Measurements from ENCODE around the gene PSMB4. TPM values are rescaled to one million over a fixed set of nuclear protein-coding genes. Genes with fewer than 3 reads are reported as not detected.
"Not testable (repeated sequence)": the region's sequence is repeated elsewhere in the genome, so short reads cannot be mapped to it uniquely, and the experiment has no call there.

Gene PSMB4
- total RNA-seq, 2 donors from 2014 or later, result 163 to 197 TPM

DNA sequence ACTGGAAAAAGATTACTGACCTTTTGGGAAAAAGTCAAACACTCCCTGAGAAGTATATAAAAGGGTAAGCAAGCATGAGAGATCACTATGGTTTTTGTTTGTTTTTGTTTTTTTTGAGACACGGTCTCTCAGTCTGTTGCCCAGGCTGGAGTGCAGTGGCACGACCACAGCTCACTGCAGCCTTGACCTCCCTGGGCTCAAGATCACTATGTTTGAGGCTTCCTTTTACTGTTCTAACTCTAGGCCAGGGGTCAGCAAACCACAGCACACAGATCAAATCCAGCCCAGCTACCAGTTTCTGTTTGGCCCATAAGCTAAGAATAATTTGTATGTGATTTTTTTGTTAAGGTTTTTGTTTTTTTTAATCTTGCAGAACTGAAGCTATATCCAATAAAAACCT, 25.7 kb downstream of the PSMB4 start:
- ATAC-seq, result no peak
- intact Hi-C loops (cut with DNase I), result no loop called here

DNA sequence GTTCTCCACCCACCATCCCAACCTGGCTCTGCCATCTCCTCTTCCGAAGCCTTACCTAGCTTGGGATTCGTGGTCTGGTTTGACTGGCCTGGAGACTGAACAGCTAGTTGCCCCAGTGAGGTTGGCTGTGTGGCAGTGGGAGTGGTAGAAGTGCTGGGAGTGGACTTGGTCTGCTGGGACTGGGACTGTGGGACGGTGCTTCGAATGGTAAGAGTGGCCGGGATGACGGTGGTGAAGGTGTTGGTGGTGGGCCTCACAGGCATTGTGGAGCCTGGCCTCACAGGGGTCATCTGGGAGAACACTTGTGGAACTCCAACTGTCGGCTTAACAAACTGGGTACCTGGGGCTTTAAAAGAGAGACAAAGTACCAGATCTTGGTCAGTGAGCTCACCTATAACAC, 28.7 kb downstream of the PSMB4 start:
- intact Hi-C loops (cut with DNase I), result no loop called here
- DNase-seq (no peak), ATAC-seq (no peak)

More for the DNA sequence above, 25.7 kb downstream of the PSMB4 start:
- no peak for DNase-seq

DNA sequence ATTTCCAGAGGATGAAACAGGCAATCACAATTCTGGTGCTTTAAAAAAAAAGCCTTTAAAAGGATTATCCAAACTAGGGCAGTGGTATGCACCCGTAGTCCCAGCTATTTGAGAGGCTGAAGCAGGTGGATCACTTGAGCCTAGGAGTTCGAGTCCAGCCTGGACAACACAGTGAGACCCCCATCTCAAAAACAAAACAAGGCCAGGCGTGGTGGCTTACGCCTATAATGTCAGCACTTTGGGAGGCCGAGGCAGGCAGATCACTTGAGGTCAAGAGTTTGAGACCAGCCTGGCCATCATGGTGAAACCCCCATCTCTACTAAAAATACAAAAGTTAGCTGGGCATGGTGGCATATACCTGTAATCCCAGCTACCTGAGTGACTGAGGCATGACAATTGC, 34.5 kb downstream of the PSMB4 start:
- ATAC-seq; DNase-seq; intact Hi-C loops (cut with DNase I): not testable (repeated sequence)

DNA sequence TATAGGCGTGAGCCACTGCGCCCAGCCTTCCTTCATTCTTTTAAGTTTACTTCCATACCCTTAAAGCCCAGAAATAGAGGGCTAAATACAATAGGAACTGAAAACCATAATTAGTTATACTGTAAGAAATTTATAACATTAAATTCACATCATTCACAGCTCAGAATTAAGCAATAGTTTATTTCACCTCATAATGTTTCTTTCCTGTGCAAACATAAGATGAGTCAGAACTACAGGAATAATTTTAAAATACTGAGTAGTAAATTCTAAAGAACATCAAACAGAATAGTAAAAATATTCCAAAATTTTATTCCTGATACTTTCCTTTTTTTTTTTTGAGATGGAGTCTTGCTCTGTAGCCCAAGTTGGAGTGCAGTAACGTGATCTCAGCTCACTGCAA, 35.8 kb downstream of the PSMB4 start:
- ATAC-seq, result peak in 1 of 2 donors; percentile 27
- DNase-seq, result no peak
- intact Hi-C loops (cut with DNase I), result no loop called here

DNA sequence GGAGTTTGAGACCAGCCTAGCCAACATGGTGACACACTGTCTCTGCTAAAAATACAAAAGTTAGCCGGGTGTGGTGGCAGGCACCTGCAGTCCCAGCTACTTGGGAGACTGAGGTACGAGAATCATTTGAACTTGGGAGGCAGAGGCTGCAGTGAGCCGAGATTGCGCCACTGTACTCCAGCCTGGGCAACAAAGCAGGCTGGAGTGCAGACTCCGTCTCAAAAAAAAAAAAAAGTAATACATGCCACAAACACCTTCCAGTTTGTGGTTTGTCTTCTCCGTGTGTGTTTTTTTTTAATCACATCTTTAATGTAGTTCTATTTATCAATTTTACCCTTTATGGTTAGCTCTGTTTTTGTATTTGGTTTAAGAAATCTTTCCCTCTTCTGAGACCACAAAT, 37.6 kb downstream of the PSMB4 start:
- intact Hi-C loops (cut with DNase I), result no loop called here
- DNase-seq (no peak), ATAC-seq (no peak)

DNA sequence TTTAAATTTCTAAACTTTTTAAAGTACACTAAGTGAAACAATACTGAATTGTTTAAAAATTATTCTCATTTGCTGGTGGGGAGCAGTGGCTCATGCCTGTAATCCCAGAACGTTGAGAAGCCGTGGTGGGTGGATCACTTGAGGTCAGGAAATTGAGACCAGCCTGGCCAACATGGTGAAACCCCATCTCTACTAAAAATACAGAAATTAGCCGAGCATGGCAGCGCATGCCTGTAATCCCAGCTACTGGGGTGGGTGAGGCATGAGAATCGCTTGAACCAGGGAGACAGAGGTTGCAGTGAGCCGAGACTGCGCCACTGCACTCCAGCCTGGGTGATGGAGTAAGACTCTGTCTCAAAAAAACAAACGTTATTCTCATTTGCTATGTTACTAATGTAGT, 38.0 kb downstream of the PSMB4 start:
- ATAC-seq; DNase-seq; intact Hi-C loops (cut with DNase I): not testable (repeated sequence)

DNA sequence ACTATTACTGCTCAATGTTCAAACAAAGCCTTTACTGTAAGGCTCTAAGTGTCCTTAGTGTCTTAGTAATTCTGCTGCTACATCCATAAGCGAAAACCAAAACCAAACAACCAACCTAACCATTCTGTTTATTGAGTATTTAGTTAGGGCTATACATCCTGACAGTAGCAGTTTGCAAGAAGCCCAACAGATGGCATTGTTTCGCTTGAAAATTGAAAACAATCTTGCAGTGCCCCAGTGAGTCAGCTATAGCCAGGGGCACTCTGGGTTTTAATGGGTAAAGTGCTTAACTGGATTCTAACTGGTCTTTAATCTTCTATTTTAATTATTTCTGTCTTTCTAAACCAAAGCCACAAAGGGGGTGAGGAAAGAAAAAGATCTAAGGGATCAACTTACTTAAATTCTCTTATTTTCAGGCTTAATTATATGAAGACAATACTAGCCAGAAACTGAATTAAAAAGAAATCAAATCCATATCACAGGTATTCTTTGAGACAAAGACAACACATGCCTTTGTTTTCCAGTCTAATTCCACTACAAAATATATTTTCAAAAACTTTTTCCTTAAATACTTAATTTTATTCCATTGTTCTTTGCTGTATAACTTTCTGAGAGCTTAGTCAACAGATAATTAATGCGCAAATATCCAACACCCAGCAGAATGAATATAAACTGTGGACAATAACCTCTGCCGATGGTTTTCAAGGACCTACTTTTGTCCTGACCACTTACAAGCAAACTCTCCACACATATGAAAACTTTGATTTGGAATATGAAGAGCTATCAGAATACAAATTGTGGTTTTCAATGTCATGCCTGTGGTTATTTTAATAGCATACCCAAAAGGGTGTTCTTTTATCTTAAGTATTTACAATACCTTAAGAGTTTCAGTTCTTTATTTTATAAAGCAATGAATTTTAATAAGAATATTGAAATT, 44.7 kb downstream of the PSMB4 start:
- DNase-seq (peak; percentile 39), ATAC-seq (peak; percentile 86 to 92)
- intact Hi-C loops (cut with DNase I), result loop anchor here in 1 of 2 donors (5.0 to 10.0 kb wide), 2 partner anchors 293 to 391 kb away; partner anchors contain the start of genes C2CD4D and RORC

DNA sequence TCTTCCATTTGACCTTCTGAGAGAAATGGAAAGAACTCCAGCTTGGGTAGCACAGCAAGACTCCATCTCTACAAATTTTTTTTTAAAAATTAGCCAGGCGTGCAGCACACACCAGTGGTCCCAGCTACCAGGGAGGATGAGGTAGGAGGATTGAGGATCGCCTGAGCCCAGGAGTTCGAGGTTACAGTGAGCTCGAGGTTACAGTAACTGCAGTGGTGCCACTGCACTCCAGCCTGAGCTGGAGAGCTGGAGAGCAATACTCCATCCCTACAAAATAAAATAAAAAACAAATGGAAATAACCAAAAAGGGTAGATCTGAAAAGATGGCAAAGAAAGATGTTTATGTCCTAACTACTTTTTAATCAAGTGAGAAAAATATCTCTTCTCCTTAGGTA, 45.4 kb downstream of the PSMB4 start:
- intact Hi-C loops (cut with DNase I), result loop anchor here in 1 of 2 donors (5.0 to 10.0 kb wide), 2 partner anchors 293 to 390 kb away; partner anchors contain the start of genes C2CD4D and RORC
- no peak for ATAC-seq
- no peak for DNase-seq

DNA sequence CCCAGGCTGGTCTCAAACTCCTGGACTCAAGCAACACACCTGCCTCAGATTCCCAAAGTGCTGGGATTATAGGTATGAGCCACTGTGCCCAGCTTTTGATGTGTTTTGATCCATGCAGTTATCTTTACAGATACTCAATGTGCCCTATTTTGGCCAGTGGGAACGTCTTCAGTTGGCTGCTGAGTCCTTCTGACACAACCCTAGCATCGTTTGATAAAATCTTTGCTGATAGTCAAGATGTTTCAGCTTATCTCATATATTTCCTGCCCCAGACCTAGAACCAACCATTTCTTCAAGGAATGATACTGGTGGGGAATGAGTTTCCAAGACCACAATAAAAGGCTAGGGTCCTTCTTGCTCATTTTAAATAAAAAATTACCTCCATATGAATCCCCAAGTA, 48.3 kb downstream of the PSMB4 start:
- intact Hi-C loops (cut with DNase I), result loop anchor here in 1 of 2 donors (10.0 kb wide), 1 partner anchor 387 kb away; the partner anchor contains the start of genes C2CD4D and RORC
- DNase-seq, result no peak
- ATAC-seq, result no peak

Other genes with a start within 250 kb of the PSMB4 start
- gene TNFAIP8L2, start 242.9 kb upstream of the PSMB4 start, total RNA-seq, result 1 to 10 TPM; 2.1 to 5.3 TPM
- gene LYSMD1, start 233.7 kb upstream of the PSMB4 start, total RNA-seq, result 10 to 100 TPM in 1 of 2 donors, 1 to 10 TPM in 1; 9.7 to 10.3 TPM
- 10 to 100 TPM; 19.4 to 20.9 TPM for gene SCNM1, start 233.4 kb upstream of the PSMB4 start, total RNA-seq
- not detected for gene TMOD4, start 223.6 kb upstream of the PSMB4 start, total RNA-seq
- gene VPS72, start 209.4 kb upstream of the PSMB4 start, total RNA-seq, result 10 to 100 TPM; 38.3 to 48.4 TPM
- gene PIP5K1A, start 201.0 kb upstream of the PSMB4 start, total RNA-seq, result 10 to 100 TPM; 34.7 to 46.9 TPM
- gene PSMD4, start 144.8 kb upstream of the PSMB4 start, total RNA-seq, result 100 to 1,000 TPM; 134 to 136 TPM
- 10 to 100 TPM; 12.8 to 15.6 TPM for gene ZNF687, start 117.3 kb upstream of the PSMB4 start, total RNA-seq
- gene PI4KB, start 72.2 kb upstream of the PSMB4 start, total RNA-seq, result 10 to 100 TPM; 46.3 to 49.4 TPM
- 10 to 100 TPM; 23.1 to 23.8 TPM for gene RFX5, start 52.3 kb upstream of the PSMB4 start, total RNA-seq
- gene SELENBP1, start 26.9 kb upstream of the PSMB4 start, total RNA-seq, result 10 to 100 TPM; 30.6 to 82.2 TPM
- gene POGZ, start 59.9 kb downstream of the PSMB4 start, total RNA-seq, result 10 to 100 TPM; 46.6 to 47.1 TPM
- gene CGN, start 111.8 kb downstream of the PSMB4 start, total RNA-seq, result 1 to 10 TPM; 2.0 to 2.7 TPM
- 1 to 10 TPM; 3.9 TPM for gene TUFT1, start 140.7 kb downstream of the PSMB4 start, total RNA-seq
- 10 to 100 TPM; 29.8 to 32.3 TPM for gene SNX27, start 212.5 kb downstream of the PSMB4 start, total RNA-seq

Data from left cardiac atrium (tissue), 4 donors.